Mammary microvascular endothelial cell (primary cell): ENCODE results near the gene CERCAM. TPM values are rescaled to one million over a fixed set of nuclear protein-coding genes. Genes with fewer than 3 reads are reported as not detected.

Experiments used
- total RNA-seq: library from RNA; depleted of rRNA; stranded (reverse); fragments of >200 nt; gene quantifications from 2 replicates; pipeline ENCODE4 v1.2.3, GENCODE V29; 2015

CERCAM gene
- 19.5 and 19.7 TPM in 2 replicates for total RNA-seq

GRCh38 chr9:128420651-128421481, at the start of gene CERCAM:
TSS of gene CERCAM (plus strand) at chr9:128420857. CDS start at chr9:128420878, 21 bp downstream.

GRCh38 chr9:128455849-128456612, 35.4 kb downstream of the CERCAM start, which contains the start of gene ODF2:
TSS of gene ODF2 (plus strand) at chr9:128456006. CDS start at chr9:128456092, 86 bp downstream.

Other genes with a start within 250 kb of the CERCAM start
- gene CIZ1, start 229.3 kb upstream of the CERCAM start, total RNA-seq: 46.6 and 60.8 TPM in 2 replicates
- gene DNM1, start 217.5 kb upstream of the CERCAM start, total RNA-seq: not detected in 2 replicates
- gene GOLGA2, start 144.8 kb upstream of the CERCAM start, total RNA-seq: 52.0 and 60.3 TPM in 2 replicates
- gene SWI5, start 144.6 kb upstream of the CERCAM start, total RNA-seq: 35.2 and 42.5 TPM in 2 replicates
- 17.9 and 20.7 TPM in 2 replicates for gene TRUB2, start 98.4 kb upstream of the CERCAM start, total RNA-seq
- gene COQ4, start 98.0 kb upstream of the CERCAM start, total RNA-seq: 43.8 and 61.7 TPM in 2 replicates
- gene SLC27A4, start 80.3 kb upstream of the CERCAM start, total RNA-seq: 45.0 and 56.6 TPM in 2 replicates
- gene URM1, start 49.5 kb upstream of the CERCAM start, total RNA-seq: 52.2 and 57.4 TPM in 2 replicates
- 29.8 and 31.4 TPM in 2 replicates for gene ODF2, start 35.1 kb downstream of the CERCAM start, total RNA-seq
- gene GLE1, start 83.9 kb downstream of the CERCAM start, total RNA-seq: 26.4 and 27.5 TPM in 2 replicates
- gene SPTAN1, start 131.7 kb downstream of the CERCAM start, total RNA-seq: 241 and 244 TPM in 2 replicates
- gene DYNC2I2, start 236.0 kb downstream of the CERCAM start, total RNA-seq: 101 and 114 TPM in 2 replicates